Left lung (tissue), 10 donors: ENCODE data around the gene CEPT1. TPM values are rescaled to one million over a fixed set of nuclear protein-coding genes. Genes with fewer than 3 reads are reported as not detected.

Source experiments
- ATAC-seq: fragments of 200-7000 bp; cut with Tn5 transposase; one replicate; pipeline ENCODE4 v1.9.1; 2020; ENCODE audit warnings: moderate library complexity
- DNase-seq, 4 donors: peaks; one replicate each; pipeline ENCODE4 v3.0.0-alpha.2; 2013 to 2020
- H3K27ac ChIP-seq, 2 donors: fragments of 200-600 bp; sonication (generic) in 1 of 2; one replicate each; pipeline versions ENCODE4 v1.5.0 to v1.8.0; 2020 to 2021
- H3K27me3 ChIP-seq, 2 donors: fragments of 200-600 bp; sonication (generic) in 1 of 2; one replicate each; pipeline versions ENCODE4 v1.5.0 to v1.8.0; 2020 to 2021
- H3K36me3 ChIP-seq, 2 donors: fragments of 200-600 bp; sonication (generic) in 1 of 2; one replicate each; pipeline versions ENCODE4 v1.5.0 to v1.8.0; 2020 to 2021
- H3K4me1 ChIP-seq, 2 donors: fragments of 200-600 bp; one replicate each; pipeline ENCODE4 v1.8.0; 2021
- H3K4me3 ChIP-seq, 2 donors: fragments of 200-600 bp; sonication (generic) in 1 of 2; one replicate each; pipeline versions ENCODE4 v1.5.0 to v1.8.0; 2020 to 2021; ENCODE audit warnings: mild to moderate bottlenecking in 1 of 2
- H3K9me3 ChIP-seq, 2 donors: fragments of 200-600 bp; sonication (generic) in 1 of 2; one replicate each; pipeline versions ENCODE4 v1.5.0 to v1.8.0; 2020 to 2021
- CTCF ChIP-seq, 2 donors: fragments of 200-600 bp; sonication (generic) in 1 of 2; IDR thresholded peaks; one replicate each; pipeline versions ENCODE4 v1.5.0 to v1.8.0; 2021; ENCODE audit warnings: antibody characterized with exemption in 2 of 2
- intact Hi-C, 2 donors: fragments of 100-400 bp; cut with DNase I; formaldehyde crosslinking; loops; one replicate each; pipeline versions ENCODE4 v1.11.2 to v1.14.2; 2022
- polyA plus RNA-seq, 6 donors: library from polyadenylated mRNA; unstranded; fragments of 120-200 nt; gene quantifications; one replicate each; pipeline ENCODE4 v1.2.1, GENCODE V29; 2013; ENCODE audit not compliant: insufficient read length in 6 of 6
- total RNA-seq, 2 donors: library from RNA; stranded (reverse); fragmentation: NEBNext Ultra II Directional; extraction: Animal tissue kit (Norgen Biotek cat#: 25700); gene quantifications; one replicate each; pipeline ENCODE4 v1.2.1, GENCODE V29; 2021
- donor health status: DM: no; HTN: yes; CAD: no.
- donor health status: DM: no; HTN: no; CAD: no.

Gene CEPT1
- total and polyA plus RNA-seq, 8 donors = 40.4 to 66.3 (median 55.5) TPM

- DNase-seq = peak in 1 of 4 donors; percentile 18
- no peaks in the 10 kb centered on the region for H3K36me3 ChIP-seq
- no peaks in the 10 kb centered on the region for H3K4me1 ChIP-seq
- no peak overlapping the region for H3K4me3 ChIP-seq
- H3K27me3 ChIP-seq = no peaks in the 10 kb centered on the region
- no peak for ATAC-seq
- H3K9me3 ChIP-seq = peaks cover 0 to 50% of the 10 kb centered on the region in 2 donors
- intact Hi-C loops = no loop called here
- TF ChIP-seq CTCF (IDR thresholded peaks at IDR 0.05) = no peak
- no peak overlapping the region for H3K27ac ChIP-seq
Measured at GRCh38 chr1:111101854-111102642, 38.0 kb upstream of the CEPT1 start.

DNA sequence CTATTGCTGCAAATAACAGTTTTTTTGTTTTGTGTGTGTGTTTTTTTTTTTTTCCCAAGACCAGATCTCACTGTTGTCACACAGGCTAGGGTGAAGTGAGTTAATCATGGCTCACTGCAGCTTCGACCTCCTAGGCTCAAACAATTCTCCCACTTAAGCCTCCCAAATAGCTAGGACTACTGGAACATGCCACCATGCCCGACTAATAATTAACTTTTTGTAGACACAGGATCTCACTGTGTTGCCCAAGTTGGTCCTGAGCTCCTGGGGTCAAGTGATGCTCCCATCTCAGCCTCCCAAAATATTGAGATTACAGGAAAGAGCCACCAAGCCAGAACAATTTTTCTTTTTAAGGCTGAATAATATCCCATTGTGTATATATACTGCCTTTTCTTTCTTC, 35.0 kb upstream of the CEPT1 start:
- intact Hi-C loops = no loop called here
- Histone ChIP-seq H3K4me1 (no peaks in the 10 kb centered on the region), H3K9me3 (peaks cover 0 to 44% of the 10 kb centered on the region in 2 donors), H3K27me3 (no peaks in the 10 kb centered on the region), H3K4me3 (no peak overlapping the region), H3K36me3 (peaks cover 0 to under 1% of the 10 kb centered on the region in 2 donors), H3K27ac (no peak overlapping the region)
- no peak for TF ChIP-seq CTCF (IDR thresholded peaks at IDR 0.05)
- ATAC-seq (no peak), DNase-seq (no peak)

DNA sequence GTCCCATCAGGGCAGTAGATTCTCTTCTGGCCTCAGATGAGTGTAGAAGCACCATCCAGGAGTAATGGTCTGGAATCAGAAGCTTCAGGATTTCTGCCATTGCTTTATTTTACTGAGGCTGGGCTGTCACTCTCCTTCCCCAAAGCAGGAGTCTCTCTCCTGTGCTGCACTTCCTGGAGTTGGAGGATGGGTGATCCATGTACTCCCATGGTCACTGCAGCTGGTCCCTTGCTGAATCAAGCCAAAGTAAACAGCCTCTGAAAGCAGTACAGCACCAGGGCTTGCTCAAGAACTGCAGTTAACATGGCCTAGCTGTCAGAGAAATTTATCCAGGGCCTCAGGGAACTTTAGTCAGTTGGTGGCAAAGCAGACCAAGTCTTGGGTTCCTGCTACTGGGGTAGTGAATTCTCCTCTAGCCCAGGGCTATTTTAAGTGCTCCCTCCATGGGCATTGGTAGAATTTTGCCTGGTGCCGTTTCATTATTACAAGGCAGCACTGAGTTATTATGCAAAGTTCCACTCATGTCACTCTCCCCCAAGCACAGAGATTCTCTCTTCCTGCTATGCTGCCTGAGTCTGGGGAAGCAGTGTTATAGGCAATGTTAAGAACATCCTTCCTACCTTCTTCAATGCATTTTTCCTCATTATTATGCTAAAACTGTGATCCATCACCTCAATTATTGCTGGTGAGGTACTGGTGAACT, 29.7 kb upstream of the CEPT1 start:
- H3K4me3 ChIP-seq = no peak overlapping the region
- no peaks in the 10 kb centered on the region for H3K27me3 ChIP-seq
- no peak for TF ChIP-seq CTCF (IDR thresholded peaks at IDR 0.05)
- H3K4me1 ChIP-seq = no peaks in the 10 kb centered on the region
- H3K9me3 ChIP-seq = peaks cover 0 to 27% of the 10 kb centered on the region in 2 donors
- no peak for DNase-seq
- no peak overlapping the region for H3K27ac ChIP-seq
- peaks cover 0 to 18% of the 10 kb centered on the region in 2 donors for H3K36me3 ChIP-seq
- peak; percentile 44 for ATAC-seq
- intact Hi-C loops = no loop called here

GRCh38 chr1:111116496-111116895, 23.5 kb upstream of the CEPT1 start:
- no peak for TF ChIP-seq CTCF (IDR thresholded peaks at IDR 0.05)
- no peak overlapping the region for H3K27ac ChIP-seq
- no peaks in the 10 kb centered on the region for H3K9me3 ChIP-seq
- H3K4me3 ChIP-seq = no peak overlapping the region
- ATAC-seq = no peak
- no peaks in the 10 kb centered on the region for H3K4me1 ChIP-seq
- DNase-seq = no peak
- no peaks in the 10 kb centered on the region for H3K27me3 ChIP-seq
- peaks cover 0 to 64% of the 10 kb centered on the region in 2 donors for H3K36me3 ChIP-seq
- intact Hi-C loops = no loop called here

GRCh38 chr1:111126354-111126753, 13.7 kb upstream of the CEPT1 start:
- intact Hi-C loops = no loop called here
- Histone ChIP-seq H3K4me1 (peaks cover 0 to 61% of the 10 kb centered on the region in 2 donors), H3K27ac (no peak overlapping the region), H3K9me3 (no peaks in the 10 kb centered on the region), H3K36me3 (peaks cover 0 to 69% of the 10 kb centered on the region in 2 donors), H3K4me3 (no peak overlapping the region), H3K27me3 (no peaks in the 10 kb centered on the region)
- DNase-seq (no peak), ATAC-seq (no peak)
- no peak for TF ChIP-seq CTCF (IDR thresholded peaks at IDR 0.05)
